ENCODE results near the gene PIK3R5.
"Not testable (repeated sequence)": the region's sequence is repeated elsewhere in the genome, so short reads cannot be mapped to it uniquely, and the experiment has no call there.

PIK3R5 gene

DNA sequence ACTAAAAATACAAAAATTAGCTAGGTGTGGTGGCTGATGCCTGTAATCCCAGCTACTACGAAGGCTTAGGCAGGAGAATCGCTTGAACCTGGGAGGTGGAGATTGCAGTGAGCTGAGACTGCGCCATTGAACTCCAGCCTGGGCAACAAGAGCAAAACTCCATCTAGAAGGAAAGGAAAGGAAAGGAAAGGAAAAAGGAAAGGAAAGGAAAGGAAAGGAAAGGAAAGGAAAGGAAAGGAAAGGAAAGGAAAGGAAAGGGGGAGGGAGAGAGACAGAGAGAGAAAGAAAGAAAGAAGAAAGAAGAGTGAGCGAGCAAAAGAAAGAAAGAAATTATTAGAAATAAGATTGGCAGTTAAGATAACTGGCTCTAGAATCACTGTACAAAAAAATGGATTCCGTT, 18.7 kb upstream of the PIK3R5 start:
- DNase-seq = not testable (repeated sequence)

DNA sequence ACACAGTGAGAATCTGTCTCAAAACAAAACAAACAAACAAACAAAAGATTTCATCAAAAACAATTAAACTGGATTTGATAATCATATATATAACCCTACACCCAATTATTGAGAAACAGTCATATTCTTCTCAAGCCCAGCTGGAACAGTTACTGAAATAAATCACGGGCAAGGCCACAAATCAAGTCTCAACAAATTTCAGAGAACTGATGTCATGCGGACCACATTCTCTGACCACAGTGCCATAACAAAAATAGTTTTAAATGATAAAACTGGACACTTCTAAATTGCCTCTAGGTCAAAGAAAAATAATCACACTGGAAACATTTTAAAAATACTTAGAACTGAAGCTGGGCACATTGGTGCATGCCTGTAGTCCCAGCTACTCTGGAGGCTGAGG, 15.9 kb upstream of the PIK3R5 start:
- no peak for DNase-seq

DNA sequence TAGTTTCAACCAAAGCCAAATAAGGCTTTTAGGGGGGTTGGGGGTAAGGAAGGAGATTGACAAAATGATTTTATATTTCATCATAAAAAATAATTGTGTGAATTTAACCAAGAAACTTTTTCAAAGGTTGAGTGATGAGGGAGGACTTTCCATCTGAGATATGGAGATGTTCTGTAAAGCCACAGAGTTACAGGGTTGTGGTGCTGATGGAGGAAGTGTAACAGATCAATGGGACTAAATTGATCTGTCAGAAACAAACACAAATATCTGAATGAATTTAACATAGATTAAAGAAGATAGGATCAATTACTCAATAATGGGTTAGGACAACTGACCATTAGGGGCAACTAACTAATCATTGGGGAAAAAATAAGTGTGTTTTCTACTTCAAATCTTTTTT, 14.2 kb upstream of the PIK3R5 start:
- no peak for DNase-seq

DNA sequence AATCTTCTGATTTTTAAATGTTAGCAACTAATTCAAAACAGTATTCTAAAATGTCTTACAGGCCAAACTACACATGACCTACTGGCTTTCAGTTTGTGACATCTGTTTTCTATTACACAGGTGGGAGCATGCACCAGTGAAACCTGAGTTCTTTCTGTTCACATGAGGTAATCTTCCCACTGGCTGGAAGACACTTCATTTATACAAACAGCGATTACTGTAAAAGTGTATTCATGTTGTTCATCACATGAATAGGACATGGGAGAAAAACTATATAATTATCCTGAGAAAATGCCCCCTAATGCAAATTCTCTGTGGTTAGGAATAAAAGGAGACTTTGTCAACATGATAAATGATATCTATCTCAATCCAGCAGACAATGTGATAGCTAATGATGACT, 11.1 kb upstream of the PIK3R5 start:
- no peak for DNase-seq

DNA sequence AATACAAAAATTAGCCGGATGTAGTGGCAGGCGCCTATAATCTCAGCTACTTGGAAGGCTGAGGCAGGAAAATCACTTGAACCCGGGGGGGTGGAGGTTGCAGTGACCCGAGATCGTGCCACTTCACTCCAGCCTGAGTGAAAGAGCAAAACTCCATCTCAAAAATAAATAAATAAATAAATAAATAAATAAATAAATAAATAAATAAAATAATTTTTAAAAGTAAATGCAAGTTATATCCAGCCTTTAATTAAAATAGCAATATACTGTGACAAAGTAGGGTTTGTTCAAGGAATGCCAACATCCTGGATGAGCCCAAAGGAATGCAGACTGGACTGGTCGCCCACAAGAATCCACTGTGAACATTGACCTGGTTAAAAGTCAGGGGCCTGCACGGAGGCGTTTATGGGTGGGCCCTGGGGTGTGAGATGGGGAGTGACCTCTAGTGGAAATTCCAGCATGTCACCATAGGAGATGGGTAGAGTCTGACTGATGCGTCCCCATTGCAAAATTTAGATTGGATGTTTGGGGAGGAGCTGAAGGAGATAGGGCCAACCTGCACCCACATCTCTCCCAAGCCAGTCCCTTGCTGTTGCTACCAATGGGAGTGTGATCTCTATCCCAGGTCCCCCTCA, 9.7 kb upstream of the PIK3R5 start:
- DNase-seq = no peak

DNA sequence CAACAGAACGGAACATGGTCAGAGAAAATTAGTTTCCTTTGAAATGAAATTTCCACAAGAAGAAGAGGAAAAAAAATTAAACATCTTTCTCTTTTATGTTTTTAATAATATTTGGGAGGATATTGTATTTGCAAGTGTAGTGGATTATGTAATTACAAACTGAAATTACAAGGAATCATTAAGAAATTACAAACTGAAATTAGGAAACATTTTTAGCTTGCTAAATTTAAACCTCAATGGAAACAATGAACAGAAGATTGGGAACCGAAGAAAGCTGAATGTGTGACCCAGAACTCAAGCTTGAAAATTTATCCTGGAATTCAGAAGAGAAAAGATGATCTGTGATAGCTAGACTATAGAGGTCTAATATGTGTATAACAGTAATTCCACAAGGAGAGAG, 4.4 kb upstream of the PIK3R5 start:
- DNase-seq = no peak

DNA sequence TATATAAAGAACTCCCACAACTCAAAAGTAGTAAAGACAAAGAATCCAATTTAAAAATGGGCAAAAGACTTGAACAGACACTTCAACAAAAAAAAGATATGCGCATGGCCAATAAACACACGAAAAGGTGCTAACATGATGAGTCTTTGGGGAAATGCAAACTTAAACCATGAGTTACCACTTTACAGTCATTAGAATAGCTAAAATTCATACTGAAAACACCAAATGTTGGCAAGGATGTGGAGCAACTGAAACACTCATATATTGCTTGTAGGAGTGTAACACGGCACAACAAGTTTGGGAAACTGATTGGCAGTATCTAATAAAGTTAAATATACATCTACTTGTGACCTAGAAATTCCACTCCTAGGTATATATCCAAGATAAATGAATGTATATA, 3.0 kb upstream of the PIK3R5 start:
- no peak for DNase-seq

DNA sequence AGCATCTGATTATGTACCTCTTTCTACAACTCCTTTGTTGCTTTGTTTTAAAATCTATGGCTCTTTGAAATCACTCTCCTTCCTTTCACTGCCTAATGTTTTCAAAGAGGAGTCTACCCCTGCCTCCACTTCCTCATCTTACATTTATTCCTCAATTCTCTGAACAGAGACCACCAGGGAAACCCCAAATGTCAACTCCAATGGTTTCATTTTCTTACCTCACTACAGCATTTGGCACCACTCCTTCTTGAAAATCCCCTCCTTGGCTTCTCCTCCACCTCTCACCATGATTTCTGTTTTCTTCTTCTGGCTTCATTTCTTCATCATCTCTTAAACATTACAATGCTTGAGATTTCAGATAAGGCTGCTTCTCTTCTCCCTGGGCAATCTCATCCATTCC, 2.4 kb upstream of the PIK3R5 start:
- no peak for DNase-seq

DNA sequence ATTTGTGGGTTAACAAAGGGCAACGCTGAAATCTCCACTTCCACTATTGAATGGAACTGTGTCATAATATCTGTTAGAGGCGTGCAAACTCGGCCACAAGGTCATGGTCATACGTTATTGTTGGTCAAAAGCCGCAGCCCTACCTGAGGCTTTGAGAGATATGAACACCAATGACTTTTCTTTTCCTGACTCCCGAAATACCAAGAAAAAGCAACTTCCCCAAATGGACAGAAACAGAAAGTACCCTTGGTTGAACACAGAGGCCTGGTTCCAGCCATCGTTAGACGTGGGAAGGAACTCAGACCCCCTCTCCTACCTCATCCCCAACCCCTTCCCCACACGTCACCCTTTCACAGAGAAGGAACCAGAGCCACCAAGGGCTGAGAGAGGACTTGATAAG, 1.4 kb upstream of the PIK3R5 start:
- DNase-seq = no peak

DNA sequence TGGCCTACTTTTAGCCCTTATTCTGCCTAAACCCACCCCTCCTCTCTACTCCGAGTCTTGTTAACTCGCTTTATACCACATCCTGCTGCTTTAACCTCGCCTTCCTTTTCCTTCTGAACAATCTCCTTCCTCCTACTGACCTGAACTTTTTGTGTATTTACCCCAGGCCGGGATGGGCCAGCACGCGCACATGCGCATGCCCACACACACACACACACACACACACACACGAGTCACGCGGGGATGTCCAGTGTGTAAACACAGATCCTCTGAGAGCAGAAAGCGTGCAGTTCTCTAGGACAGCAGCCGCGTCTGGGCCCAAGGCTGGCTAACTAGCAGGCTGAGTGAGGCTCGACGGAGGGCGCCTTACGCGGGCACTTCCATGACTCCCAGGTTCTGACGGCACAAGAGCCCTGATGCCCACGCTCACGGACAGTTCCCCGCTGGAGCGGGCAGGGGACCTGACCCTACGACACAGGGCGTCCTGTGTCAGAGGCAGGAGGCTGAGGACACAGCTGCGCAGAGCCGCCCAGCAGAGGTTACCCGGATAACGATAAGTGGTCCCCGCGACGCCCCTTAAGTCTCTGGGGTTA, 610 bp downstream of the PIK3R5 start:
- DNase-seq = no peak

DNA sequence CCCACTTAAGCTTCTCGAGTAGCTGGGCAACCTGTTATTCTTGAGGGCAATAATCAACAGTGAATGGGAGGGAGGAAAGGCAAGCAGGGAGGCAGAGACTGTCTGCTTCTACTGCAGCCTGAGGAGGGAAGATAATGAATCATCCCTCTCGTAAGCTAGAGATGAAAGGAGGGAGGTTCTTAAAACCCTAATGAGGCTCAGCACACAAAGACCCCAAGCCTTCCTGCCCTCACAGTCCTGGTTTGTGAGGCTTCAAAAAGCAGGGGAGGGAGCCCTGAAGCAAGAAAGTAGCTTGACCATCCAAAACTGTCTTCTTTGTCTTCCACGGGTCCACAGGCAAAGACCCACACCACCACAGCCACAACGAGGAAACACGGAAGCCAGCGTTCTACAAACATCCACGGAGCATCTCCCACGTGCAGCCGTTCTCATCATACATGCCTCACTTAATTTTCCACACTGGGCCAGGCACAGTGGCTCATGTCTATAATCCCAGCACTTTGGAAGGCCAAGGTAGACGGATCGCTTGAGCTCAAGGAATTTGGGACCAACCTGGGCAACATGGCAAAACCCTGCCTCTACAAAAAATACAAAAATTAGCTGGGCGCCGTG, 1.8 kb downstream of the PIK3R5 start:
- no peak for DNase-seq

DNA sequence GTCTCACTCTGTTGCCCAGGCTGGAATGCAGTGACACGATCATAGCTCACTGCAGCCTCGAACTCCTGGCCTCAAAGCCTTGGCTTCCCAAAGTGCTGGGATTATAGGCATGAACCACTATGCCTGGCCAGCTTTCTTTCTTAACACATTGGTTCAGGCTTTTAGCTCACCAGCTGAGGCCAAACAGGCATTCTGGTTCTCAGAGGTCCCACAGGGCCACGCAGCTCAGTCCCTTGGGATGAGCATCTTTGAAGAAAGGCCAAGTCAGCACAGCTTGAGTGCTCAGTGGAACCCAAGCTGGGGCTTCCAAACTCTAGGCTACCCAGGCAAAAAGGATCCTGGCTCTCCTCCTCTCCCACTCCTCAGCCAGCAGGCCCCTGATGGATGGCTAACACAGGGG, 2.5 kb downstream of the PIK3R5 start:
- DNase-seq = no peak

DNA sequence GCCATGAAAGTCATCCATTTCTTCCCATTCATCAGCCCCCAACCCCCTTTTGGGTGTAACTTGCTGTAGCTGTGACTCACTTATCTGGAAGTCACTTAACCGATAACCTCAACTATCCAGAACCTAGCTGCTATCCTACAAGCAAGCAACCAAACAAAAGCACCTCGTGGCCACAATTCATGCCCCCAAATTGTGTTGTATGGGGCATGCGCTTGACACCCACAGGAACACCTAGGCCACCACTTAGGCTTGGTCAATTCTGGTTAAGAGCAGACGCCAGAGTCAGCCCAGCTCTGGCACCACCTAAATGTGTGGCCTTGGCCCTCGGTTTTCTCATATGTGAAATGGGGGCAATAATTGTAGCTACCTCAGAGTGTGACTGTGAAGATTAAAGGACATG, 3.7 kb downstream of the PIK3R5 start:
- no peak for DNase-seq

DNA sequence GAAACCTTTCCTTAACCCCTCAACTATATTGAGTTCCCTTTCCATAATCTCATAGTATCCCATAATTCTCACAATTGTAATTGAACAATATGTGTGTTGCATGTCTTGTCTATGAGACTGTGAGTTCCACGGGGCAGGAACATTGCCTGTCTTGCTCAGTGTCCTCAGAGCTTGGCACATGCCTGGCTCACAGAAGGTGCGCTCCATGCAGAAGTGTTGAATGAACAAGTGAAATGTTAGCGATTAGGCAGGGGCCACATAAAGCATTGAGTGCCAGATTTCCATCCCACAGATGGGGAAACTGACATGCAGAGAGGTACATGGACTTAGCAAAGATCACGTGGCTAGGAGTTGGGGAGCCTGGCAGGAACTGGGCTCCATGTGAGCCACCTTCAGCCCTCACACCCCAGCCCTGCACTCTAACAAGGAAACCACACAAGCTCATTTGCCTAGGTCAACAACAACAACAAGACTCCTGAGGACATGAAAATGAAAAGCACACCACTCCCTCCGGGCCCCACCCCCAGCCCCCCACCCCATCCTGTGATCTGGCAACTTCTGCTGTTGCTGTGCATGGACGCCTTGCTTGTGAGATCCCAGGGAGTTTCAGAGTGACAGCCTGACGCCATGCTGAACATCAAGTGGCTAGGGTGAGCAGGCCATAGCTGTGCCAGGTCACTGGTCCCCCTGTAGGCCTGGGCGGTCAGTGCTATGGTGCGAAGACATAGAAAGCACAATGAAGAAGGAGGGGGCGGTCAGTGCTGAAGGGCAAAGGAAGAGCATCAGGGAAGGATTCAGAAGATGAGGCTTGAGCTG, 5.0 kb downstream of the PIK3R5 start:
- no peak for DNase-seq

DNA sequence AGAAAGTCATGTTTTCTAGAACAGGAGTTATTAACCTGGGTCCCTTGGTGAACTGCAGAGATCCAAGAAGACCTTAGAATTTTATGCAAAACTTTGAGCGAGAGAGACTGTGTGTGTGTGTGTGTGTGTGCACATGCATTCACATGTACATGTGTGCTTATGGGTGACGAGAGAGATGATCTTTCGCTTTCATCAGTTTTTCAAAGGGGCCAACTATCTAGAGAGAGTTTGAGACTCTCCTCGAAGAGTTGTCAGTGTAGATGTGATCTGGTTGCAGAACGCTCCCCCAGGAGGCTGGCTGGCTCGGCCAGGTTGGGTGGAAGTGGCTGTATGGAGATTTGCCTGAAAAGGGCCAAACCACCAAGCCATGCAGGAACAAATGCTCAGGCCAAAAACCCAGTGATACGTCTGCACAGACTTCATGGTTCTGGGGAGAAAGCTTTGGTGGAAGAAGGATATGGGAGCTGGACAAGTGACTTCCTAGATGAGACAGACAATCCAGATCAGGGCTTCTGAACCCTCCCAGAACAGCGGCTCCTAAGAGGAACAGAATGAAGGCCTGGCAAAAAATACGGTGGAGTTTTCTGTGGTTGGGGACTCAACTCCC, 6.1 kb downstream of the PIK3R5 start:
- DNase-seq = no peak

DNA sequence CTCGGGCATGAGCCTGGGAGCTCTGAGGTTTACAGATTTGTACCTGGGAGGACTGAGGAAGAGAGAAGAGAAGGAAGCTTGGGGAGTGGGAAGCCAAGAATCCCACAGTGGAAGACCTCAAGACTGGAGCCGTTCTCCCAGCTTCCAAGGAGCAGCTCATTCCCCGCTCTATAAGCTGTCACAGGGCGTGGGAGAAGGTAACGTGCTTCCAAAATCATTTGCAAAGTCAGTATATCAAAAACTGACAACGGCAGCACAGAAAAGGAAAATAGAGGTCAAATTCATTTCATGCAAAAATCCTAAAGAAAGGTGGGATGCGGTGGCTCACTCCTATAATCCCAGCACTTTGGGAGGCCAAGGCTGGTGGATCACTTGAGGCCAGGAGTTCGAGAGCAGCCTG, 7.8 kb downstream of the PIK3R5 start:
- no peak for DNase-seq

DNA sequence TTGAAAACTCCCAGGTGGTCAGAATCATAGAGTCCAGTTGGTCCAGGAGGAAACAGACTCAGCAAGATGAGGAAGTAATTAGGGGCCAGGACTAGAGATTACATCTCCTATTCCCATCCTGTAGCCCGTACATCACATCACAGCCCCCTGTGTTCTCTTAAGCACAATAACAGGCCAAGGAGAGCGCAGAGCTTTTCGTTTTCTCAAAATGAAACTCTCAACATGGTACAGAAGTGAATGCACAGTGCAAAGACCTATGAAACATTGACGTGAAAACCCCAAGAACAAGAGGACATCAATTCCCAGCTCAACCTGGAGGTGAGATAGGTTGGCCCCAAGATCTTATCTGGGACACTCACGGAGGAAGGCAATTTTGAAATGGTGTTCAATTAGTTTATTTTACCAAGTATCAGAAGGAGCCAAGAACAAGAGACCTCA, 9.0 kb downstream of the PIK3R5 start:
- no peak for DNase-seq

DNA sequence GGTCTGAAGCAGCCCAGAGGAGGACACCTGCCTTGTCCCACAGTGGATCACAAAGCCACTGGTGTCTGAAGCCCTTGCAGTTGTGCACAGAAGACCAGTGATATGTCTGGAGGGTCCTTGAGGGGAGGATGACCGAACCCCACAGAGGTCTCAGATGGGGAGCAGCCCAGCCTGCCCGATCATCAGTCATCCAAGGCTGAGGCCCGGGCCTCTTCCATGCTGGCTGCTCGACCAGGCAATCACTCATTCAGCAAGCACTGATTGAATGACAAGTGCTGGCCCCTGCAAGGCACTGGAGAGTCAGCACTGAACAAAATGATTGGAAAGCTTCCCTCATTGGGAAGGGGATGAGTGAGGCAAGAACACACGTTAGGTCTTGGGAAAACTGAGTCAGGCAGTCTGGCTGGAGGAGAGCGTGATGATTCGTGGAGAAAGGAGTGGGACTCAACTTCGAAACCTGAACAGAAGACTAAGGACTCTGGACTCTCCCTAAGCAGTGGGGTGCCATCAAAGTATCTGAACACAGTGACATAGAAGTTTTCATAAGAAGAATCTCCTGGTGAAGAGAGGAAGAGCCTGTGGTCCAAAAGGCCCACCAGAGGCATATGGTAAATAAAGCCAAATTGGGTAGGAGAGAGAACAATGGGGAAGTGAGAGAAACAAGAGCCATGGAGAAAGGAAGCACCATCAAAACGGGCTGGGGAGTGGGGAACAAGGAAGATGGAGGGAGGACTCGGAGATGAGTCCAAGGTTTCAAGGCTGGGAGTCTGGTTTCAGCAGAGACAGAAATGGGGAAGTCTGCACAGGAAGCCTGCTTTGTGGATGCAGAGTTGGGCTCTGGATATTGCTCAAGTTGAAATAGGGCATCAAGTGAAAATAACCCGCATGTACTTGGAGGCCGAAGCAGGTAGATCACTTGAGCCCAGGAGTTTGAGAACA, 10.2 kb downstream of the PIK3R5 start:
- no peak for DNase-seq

DNA sequence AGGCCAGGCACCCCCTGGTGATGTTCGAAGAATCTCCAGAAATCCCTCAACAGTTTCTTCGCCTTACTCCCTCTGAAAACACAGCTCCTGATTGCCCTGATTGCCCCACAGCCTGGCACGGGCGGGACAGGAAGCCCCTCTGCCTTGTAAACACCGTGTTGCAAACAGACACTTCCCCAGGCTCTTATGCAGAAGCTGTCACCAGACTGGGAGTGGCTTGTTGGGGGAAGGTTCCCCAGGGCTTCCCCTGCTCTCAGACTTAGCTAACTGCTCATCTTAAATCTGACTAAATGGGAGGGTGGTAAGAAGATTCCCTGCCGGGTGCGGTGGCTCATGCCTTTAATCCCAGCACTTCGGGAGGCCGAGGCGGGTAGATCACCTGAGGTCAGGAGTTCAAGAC, 11.2 kb downstream of the PIK3R5 start:
- no peak for DNase-seq

DNA sequence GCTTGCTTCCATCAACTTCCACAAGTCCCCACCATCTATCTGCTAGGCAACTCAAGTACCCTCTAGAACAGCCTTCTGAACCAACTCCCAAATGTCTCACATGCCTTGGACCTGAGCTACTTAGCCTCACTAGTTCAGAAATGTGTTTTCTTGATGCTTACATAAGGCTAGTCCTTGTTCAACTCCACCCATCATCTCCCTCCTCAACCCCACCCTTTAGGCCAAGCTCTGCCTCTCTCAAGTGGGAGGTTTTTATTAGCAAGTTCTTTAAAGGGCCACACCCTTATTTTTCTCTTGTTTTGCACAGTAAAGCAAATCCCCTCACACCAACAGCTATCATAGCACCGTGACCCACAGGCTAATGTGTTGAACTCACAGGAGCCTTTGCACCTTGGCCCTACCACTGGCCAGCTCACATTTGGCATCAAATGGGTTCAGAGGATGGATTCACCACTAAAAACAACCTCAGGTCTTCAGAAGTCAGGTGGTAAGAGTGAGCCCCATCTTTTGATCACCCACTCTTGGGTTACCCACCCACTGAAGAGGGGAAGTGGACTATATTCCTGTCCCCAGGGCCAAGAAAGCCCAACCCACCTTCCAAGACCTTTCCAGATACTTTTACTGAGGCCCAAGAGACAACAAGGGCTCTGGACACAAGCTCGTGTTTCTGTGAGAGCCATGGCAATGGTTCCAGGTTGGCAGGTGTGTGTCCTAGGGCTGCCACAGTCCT, 12.2 kb downstream of the PIK3R5 start:
- no peak for DNase-seq

DNA sequence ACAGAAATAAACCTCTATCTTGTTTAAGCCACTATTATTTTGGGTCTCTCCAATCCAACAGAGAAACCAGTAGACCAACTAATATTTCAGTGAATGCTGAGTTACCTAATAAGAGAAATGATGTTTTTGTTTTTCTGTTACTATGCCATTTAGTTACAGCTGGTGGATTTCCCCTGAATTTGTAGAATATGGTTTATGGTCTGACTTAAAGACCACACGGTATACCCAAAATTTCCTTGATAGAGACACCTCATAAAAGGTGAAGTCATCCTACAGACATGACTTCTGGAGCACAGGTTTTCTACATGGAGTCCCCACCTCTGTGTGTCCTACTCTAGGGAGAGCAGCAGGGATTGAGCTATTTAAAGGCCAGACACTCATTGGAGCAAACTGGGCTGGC, 13.3 kb downstream of the PIK3R5 start:
- DNase-seq = no peak

DNA sequence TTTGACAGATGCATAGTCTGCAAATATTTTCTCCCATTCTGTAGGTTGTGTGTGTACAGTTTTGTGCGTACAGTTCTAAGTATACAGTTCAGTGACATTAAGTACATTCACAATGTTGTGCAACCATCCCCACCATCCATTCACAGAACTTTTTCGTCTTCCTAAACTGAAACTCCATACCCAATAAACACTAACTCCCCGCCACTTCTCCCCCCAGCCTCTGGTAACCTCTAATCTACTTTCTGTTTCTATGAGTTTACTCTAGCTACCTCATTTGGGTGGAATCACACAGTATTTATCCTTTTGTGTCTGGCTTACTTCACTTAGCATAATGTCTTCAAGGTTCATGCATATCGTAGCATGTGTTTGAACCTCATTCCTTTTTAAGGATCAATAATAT, 14.3 kb downstream of the PIK3R5 start:
- no peak for DNase-seq

All from SHP77 treated with DMSO at 0.1 percent for 48 hours (cell line).